Measurements from ENCODE around the gene PIK3C2B. TPM values are rescaled to one million over a fixed set of nuclear protein-coding genes. Genes with fewer than 3 reads are reported as not detected.
A peak's percentile ranks its signal among the peaks of the same experiment; 100 is the strongest.

PIK3C2B gene
- total and polyA plus RNA-seq, 7 donors: 9.2 to 47.6 (median 17.1) TPM

DNA sequence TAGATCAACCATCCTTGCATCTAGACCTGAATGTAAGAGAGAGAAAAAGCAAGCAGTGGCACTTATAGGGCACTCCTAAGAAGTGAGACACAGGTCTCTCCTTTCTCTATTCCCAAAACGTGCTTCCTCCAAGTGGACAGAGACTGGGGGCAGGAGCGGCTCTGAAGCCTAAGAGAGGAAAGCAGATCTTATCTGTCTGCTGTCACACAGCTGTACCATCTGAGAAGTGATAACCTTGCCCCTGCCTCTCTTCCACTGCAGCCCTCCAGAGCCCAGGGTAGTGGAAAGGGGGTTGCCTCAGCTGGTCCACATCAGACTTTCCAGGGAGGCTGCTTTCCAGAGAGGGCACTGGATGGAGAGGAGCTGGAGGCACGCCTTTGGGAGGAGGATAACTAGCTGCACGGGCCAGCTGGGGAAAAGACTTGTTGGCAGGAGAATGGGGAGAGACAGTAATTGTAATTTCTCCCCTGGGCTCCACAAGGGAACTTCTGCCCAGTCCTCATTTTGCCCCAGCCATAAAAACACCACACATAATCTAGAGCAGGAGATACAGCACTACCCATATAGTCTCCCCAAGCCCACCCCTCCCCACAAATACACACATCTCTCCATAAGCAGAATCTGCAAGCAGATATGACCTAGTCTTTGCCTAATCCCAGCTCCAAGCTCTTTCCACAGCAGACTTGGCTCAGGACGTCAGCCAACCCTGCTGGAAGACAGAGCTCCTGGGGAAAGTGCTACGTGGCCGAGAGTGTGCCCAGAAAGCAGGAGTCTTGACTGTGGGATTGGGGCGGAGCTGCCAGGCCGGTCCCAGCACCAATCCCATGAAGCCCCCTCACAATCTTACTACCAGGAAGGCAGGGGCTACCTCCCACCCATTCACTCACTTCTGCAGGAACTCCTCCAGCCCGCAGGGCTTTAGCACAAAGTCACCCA, 31.2 kb downstream of the PIK3C2B start:
- TF ChIP-seq EP300 (IDR thresholded peaks at IDR 0.05) (no peak), POLR2A (IDR thresholded peaks at IDR 0.05) (no peak)
- TF ChIP-seq, protein P1, sequence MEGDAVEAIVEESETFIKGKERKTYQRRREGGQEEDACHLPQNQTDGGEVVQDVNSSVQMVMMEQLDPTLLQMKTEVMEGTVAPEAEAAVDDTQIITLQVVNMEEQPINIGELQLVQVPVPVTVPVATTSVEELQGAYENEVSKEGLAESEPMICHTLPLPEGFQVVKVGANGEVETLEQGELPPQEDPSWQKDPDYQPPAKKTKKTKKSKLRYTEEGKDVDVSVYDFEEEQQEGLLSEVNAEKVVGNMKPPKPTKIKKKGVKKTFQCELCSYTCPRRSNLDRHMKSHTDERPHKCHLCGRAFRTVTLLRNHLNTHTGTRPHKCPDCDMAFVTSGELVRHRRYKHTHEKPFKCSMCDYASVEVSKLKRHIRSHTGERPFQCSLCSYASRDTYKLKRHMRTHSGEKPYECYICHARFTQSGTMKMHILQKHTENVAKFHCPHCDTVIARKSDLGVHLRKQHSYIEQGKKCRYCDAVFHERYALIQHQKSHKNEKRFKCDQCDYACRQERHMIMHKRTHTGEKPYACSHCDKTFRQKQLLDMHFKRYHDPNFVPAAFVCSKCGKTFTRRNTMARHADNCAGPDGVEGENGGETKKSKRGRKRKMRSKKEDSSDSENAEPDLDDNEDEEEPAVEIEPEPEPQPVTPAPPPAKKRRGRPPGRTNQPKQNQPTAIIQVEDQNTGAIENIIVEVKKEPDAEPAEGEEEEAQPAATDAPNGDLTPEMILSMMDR (IDR thresholded peaks at IDR 0.05): no peak
- intact Hi-C loops (cut with DNase I): no loop called here
- no peaks in the 10 kb centered on the region for H3K9me3 ChIP-seq
- no peak for DNase-seq
- peak overlapping the region; percentile 32 to 63 (median 51) for H3K27ac ChIP-seq
- WGBS, 2 donors: 84 to 89% methylated on average over 10 of the region's 10 CpGs
- peaks cover 0 to 83% (median 30%) of the 10 kb centered on the region in 4 donors for H3K36me3 ChIP-seq
- H3K4me1 ChIP-seq: peaks cover 0 to 38% (median 36%) of the 10 kb centered on the region in 4 donors
- no peaks in the 10 kb centered on the region for H3K27me3 ChIP-seq
- H3K4me3 ChIP-seq: no peak overlapping the region

DNA sequence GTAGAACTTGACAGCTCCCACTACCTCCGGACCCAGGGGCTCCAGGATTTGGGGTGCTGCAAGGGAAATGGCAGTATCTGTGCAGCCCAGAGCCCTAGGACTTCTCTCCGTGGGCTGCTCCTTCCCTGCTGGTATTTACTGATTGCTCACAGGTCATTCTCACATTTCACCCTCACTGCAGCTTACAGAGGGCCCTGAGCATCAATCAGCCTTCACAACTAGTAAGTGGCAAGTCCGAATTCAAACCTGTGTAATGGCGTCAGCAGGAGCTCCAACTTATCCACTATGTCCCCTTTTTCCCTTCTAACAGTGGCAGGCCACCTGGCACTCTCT, 32.4 kb downstream of the PIK3C2B start:
- Histone ChIP-seq H3K9me3 (no peaks in the 10 kb centered on the region), H3K4me3 (no peak overlapping the region), H3K27me3 (no peaks in the 10 kb centered on the region), H3K36me3 (peaks cover 0 to 88% (median 30%) of the 10 kb centered on the region in 4 donors), H3K27ac (peak overlapping the region in 2 of 4 donors; percentile 23 to 52), H3K4me1 (peaks cover 0 to 34% (median 33%) of the 10 kb centered on the region in 4 donors)
- DNase-seq: no peak
- 68 to 84% methylated on average over 4 of the region's 4 CpGs for WGBS, 2 donors
- TF ChIP-seq POLR2AphosphoS5 (IDR thresholded peaks at IDR 0.05): no peak
- no peak for TF ChIP-seq POLR2A (IDR thresholded peaks at IDR 0.05)
- TF ChIP-seq, protein P1 (IDR thresholded peaks at IDR 0.05): no peak
- TF ChIP-seq EP300 (IDR thresholded peaks at IDR 0.05): no peak
- intact Hi-C loops (cut with DNase I): no loop called here

- H3K27ac ChIP-seq: peak overlapping the region; percentile 13 to 52 (median 33)
- DNase-seq: no peak
- peaks cover 0 to 28% (median 27%) of the 10 kb centered on the region in 4 donors for H3K4me1 ChIP-seq
- H3K36me3 ChIP-seq: peaks cover 0 to 89% (median 29%) of the 10 kb centered on the region in 4 donors
- intact Hi-C loops (cut with DNase I): no loop called here
- TF ChIP-seq POLR2AphosphoS5 (IDR thresholded peaks at IDR 0.05) (peak in 1 of 4 donors; percentile 23), EP300 (IDR thresholded peaks at IDR 0.05) (no peak), POLR2A (IDR thresholded peaks at IDR 0.05) (no peak)
- TF ChIP-seq, protein P1 (IDR thresholded peaks at IDR 0.05): no peak
- 52 to 86% methylated on average over 11 of the region's 11 CpGs for WGBS, 2 donors
- H3K4me3 ChIP-seq: no peak overlapping the region
- H3K27me3 ChIP-seq: no peaks in the 10 kb centered on the region
- H3K9me3 ChIP-seq: no peaks in the 10 kb centered on the region
Observed at GRCh38 chr1:204461331-204462228, 33.0 kb downstream of the PIK3C2B start.

GRCh38 chr1:204460346-204460745, 34.3 kb downstream of the PIK3C2B start:
- DNase-seq: no peak
- H3K4me1 ChIP-seq: peaks cover 0 to 16% (median 15%) of the 10 kb centered on the region in 4 donors
- peak overlapping the region in 1 of 4 donors; percentile 52 for H3K27ac ChIP-seq
- intact Hi-C loops (cut with DNase I): no loop called here
- H3K36me3 ChIP-seq: peaks cover 4 to 90% (median 31%) of the 10 kb centered on the region in 4 donors
- no peaks in the 10 kb centered on the region for H3K9me3 ChIP-seq
- TF ChIP-seq POLR2AphosphoS5 (IDR thresholded peaks at IDR 0.05): no peak
- no peak for TF ChIP-seq EP300 (IDR thresholded peaks at IDR 0.05)
- TF ChIP-seq POLR2A (IDR thresholded peaks at IDR 0.05): no peak
- TF ChIP-seq, protein P1 (IDR thresholded peaks at IDR 0.05): no peak
- WGBS, 2 donors: 97 to 98% methylated on average over 8 of the region's 8 CpGs
- H3K27me3 ChIP-seq: no peaks in the 10 kb centered on the region
- H3K4me3 ChIP-seq: no peak overlapping the region

All from sigmoid colon (tissue), 7 donors.